Endothelial cell of umbilical vein (primary cell): ENCODE data around the gene TNFRSF1B. TPM values are rescaled to one million over a fixed set of nuclear protein-coding genes. Genes with fewer than 3 reads are reported as not detected.

Source experiments
- BruUV-seq: library from RNA; stranded (reverse); fragments of 400-500 nt; replicated peaks from 2 replicates; lab custom pipeline; 2021; lab: Mats Ljungman, UMichigan
- CTCF ChIA-PET: fragments of 300-600, 350-600 bp; sonication (Branson Sonifier 250); formaldehyde crosslinking; loops from one replicate; lab custom pipeline; 2021; ENCODE audit warnings: antibody characterized with exemption, inconsistent platforms; lab: Charles Lee
- POLR2A ChIA-PET: fragments of 300-600, 350-600 bp; sonication (Branson Sonifier 250); formaldehyde crosslinking; loops from one replicate; lab custom pipeline; 2021; ENCODE audit warnings: antibody characterized with exemption, inconsistent platforms; lab: Charles Lee
- DNase-seq: peaks from one replicate; pipeline ENCODE4 v3.0.0-alpha.2; 2011; ENCODE audit warnings: low read depth, low spot score
- FAIRE-seq: peaks from 2 replicates; lab custom pipeline; 2011; peaks lifted over from hg19 to GRCh38; lab: Jason Lieb, UNC
- H2AFZ ChIP-seq: 2 replicates; pipeline ENCODE4 v1.6.0; 2012; ENCODE audit warnings: low read depth, low read length, control low read depth, inconsistent platforms
- H3K27ac ChIP-seq: 2 replicates; pipeline ENCODE4 v1.5.1; 2011; ENCODE audit warnings: low read depth, mild to moderate bottlenecking, control low read depth, low read length, moderate library complexity; ENCODE audit not compliant: insufficient read depth
- H3K27me3 ChIP-seq, 2 experiments: 2 replicates each; pipeline versions ENCODE4 v1.6.0 to v1.6.1; 2011; ENCODE audit warnings: low read length in 2 of 2, mixed read lengths in 1 of 2; ENCODE audit not compliant: control insufficient read depth in 2 of 2, insufficient read depth in 2 of 2
- H3K36me3 ChIP-seq, 2 experiments: 2 replicates in 1 of 2; 3 replicates in 1 of 2; pipeline ENCODE4 v1.5.1; 2011; ENCODE audit warnings: low read length in 2 of 2, mild to moderate bottlenecking in 1 of 2, moderate library complexity in 1 of 2; ENCODE audit not compliant: control insufficient read depth in 2 of 2, insufficient read depth in 2 of 2; ENCODE audit errors: extremely low read depth in 1 of 2
- H3K4me1 ChIP-seq: 3 replicates; pipeline ENCODE4 v1.5.1; 2011; ENCODE audit warnings: mild to moderate bottlenecking, low read length; ENCODE audit not compliant: control insufficient read depth, insufficient read depth; ENCODE audit errors: extremely low read depth
- H3K4me2 ChIP-seq: 2 replicates; pipeline ENCODE4 v1.6.1; 2011; ENCODE audit warnings: low read length, control low read depth, mixed read lengths; ENCODE audit not compliant: insufficient read depth
- H3K4me3 ChIP-seq, 3 experiments: fragments of 200-600 bp in 1 of 3; sonication (generic), shearing (Covaris generic) in 1 of 3; replicated peaks in 1 of 3; 2 replicates each; pipeline ENCODE4 v1.5.1; 2011 to 2016; ENCODE audit warnings: control low read depth in 3 of 3, low read length in 3 of 3, mild to moderate bottlenecking in 2 of 3, inconsistent platforms in 1 of 3, low read depth in 1 of 3, moderate library complexity in 1 of 3; ENCODE audit not compliant: insufficient read depth in 1 of 3
- H3K79me2 ChIP-seq: 2 replicates; pipeline ENCODE4 v1.6.0; 2012; ENCODE audit warnings: low read length, inconsistent platforms; ENCODE audit not compliant: control insufficient read depth, insufficient read depth
- H3K9ac ChIP-seq: replicated peaks from 2 replicates; pipeline ENCODE3; 2011; ENCODE audit warnings: low read length, control low read depth; ENCODE audit not compliant: insufficient read depth; ENCODE audit errors: extremely low read depth
- H3K9me1 ChIP-seq: replicated peaks from 3 replicates; pipeline ENCODE4 v1.6.0; 2011; ENCODE audit warnings: mild to moderate bottlenecking, low read length; ENCODE audit not compliant: control insufficient read depth, insufficient read depth; ENCODE audit errors: extremely low read depth
- H3K9me3 ChIP-seq: replicated peaks from 2 replicates; pipeline ENCODE4 v1.5.1; 2012; ENCODE audit warnings: low read length, inconsistent platforms; ENCODE audit not compliant: control insufficient read depth, insufficient read depth
- H4K20me1 ChIP-seq: replicated peaks from 2 replicates; pipeline ENCODE3; 2011; ENCODE audit warnings: mild to moderate bottlenecking, low read length; ENCODE audit not compliant: control insufficient read depth, insufficient read depth; ENCODE audit errors: extremely low read depth
- EZH2 ChIP-seq: IDR thresholded peaks from 2 replicates; pipeline ENCODE4 v1.6.1; 2012; ENCODE audit warnings: borderline replicate concordance, low read depth, mild to moderate bottlenecking, moderate library complexity, low read length, inconsistent platforms; ENCODE audit not compliant: severe bottlenecking
- FOS ChIP-seq: IDR thresholded peaks from 2 replicates; pipeline ENCODE4 v1.6.1; 2011; ENCODE audit warnings: mild to moderate bottlenecking, low read length, moderate library complexity, borderline replicate concordance; ENCODE audit not compliant: insufficient read depth
- GATA2 ChIP-seq: IDR thresholded peaks from 2 replicates; pipeline ENCODE4 v1.7.0; 2011; ENCODE audit warnings: low read depth, mild to moderate bottlenecking, moderate library complexity, mixed read lengths, low read length; ENCODE audit not compliant: insufficient read length, insufficient read depth
- JUN ChIP-seq: IDR thresholded peaks from 2 replicates; pipeline ENCODE4 v1.6.1; 2011; ENCODE audit warnings: borderline replicate concordance, low read depth; ENCODE audit not compliant: insufficient read length, insufficient read depth
- MYC ChIP-seq: IDR thresholded peaks from one replicate; pipeline ENCODE4 v1.6.1; 2011; ENCODE audit warnings: mild to moderate bottlenecking, low read depth, low read length
- POLR2A ChIP-seq: IDR thresholded peaks from 2 replicates; pipeline ENCODE4 v1.6.1; 2012; ENCODE audit warnings: low read depth, mild to moderate bottlenecking, control low read depth, low read length
- POLR2AphosphoS5 ChIP-seq: IDR thresholded peaks from 2 replicates; pipeline ENCODE4 v1.6.1; 2012; ENCODE audit warnings: low read depth, mild to moderate bottlenecking, control low read depth, low read length, moderate library complexity; ENCODE audit not compliant: insufficient read depth
- dilution Hi-C: fragments of 300-500 bp; cut with MboI; formaldehyde crosslinking; loops from one replicate; pipeline ENCODE4 v1.15.0; 2019; ENCODE audit warnings: low sequenced_read_pairs; ENCODE audit not compliant: extremely low pct_ligation_motif_present
- intact Hi-C: fragments of 100-400 bp; cut with micrococcal nuclease; formaldehyde crosslinking; loops from one replicate; pipeline ENCODE4 v1.10.0; 2022
- polyA plus RNA-seq, 4 experiments: library from polyadenylated mRNA; depleted of rRNA in 3 of 4; stranded (reverse) in 3 of 4; unstranded in 1 of 4; fragments of >200 nt; gene quantifications; 2 replicates each; pipeline versions ENCODE4 v1.2.1 to v1.2.3, GENCODE V29; 2011 to 2012; ENCODE audit warnings: missing spikeins in 1 of 4
- total RNA-seq: library from RNA; stranded (reverse); gene quantifications from 2 replicates; pipeline ENCODE4 v1.2.3, GENCODE V29; 2021
- TF ChIP-seq, protein P1 (sequence below), 2 donors: IDR thresholded peaks; 1 replicate in 1 of 2; 2 replicates in 1 of 2; pipeline ENCODE4 v1.5.1; 2011; ENCODE audit warnings: low read length in 2 of 2, mild to moderate bottlenecking in 2 of 2, moderate library complexity in 2 of 2, control low read depth in 1 of 2, inconsistent platforms in 1 of 2, low read depth in 1 of 2; ENCODE audit not compliant: insufficient read depth in 1 of 2; ENCODE audit errors: extremely low read depth in 1 of 2
- TF ChIP-seq, protein P2 (sequence below): IDR thresholded peaks from 2 replicates; pipeline ENCODE4 v1.6.1; 2011; ENCODE audit not compliant: insufficient read depth, insufficient read length

TNFRSF1B gene
- total and polyA plus RNA-seq, 2 donors (not counting 3 experiments of a cell fraction or from before 2014, with no cell fraction given), result 53.6 to 65.9 TPM

- POLR2A ChIA-PET, result no interaction called here
- Histone ChIP-seq H3K9me3 (no peaks in the 10 kb centered on the region), H3K9me1 (no peaks in the 10 kb centered on the region), H3K4me2 (no peak overlapping the region), H4K20me1 (no peaks in the 10 kb centered on the region), H3K27me3 (no peaks in the 10 kb centered on the region), H3K9ac (no peak overlapping the region), H3K79me2 (peaks cover 42% of the 10 kb centered on the region), H3K36me3 (peaks cover 0 to 3% of the 10 kb centered on the region in 2 experiments), H3K4me3 (no peak overlapping the region), H2AFZ (no peak overlapping the region), H3K4me1 (peaks cover 27% of the 10 kb centered on the region), H3K27ac (no peak overlapping the region)
- TF ChIP-seq, protein P1, sequence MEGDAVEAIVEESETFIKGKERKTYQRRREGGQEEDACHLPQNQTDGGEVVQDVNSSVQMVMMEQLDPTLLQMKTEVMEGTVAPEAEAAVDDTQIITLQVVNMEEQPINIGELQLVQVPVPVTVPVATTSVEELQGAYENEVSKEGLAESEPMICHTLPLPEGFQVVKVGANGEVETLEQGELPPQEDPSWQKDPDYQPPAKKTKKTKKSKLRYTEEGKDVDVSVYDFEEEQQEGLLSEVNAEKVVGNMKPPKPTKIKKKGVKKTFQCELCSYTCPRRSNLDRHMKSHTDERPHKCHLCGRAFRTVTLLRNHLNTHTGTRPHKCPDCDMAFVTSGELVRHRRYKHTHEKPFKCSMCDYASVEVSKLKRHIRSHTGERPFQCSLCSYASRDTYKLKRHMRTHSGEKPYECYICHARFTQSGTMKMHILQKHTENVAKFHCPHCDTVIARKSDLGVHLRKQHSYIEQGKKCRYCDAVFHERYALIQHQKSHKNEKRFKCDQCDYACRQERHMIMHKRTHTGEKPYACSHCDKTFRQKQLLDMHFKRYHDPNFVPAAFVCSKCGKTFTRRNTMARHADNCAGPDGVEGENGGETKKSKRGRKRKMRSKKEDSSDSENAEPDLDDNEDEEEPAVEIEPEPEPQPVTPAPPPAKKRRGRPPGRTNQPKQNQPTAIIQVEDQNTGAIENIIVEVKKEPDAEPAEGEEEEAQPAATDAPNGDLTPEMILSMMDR (IDR thresholded peaks at IDR 0.05; ENCODE audit: extremely low read depth in 1 of 2, insufficient read depth in 1 of 2, low read depth in 1 of 2, low read length in 2 of 2), result no peak
- TF ChIP-seq EZH2 (no peak), GATA2 (no peak), JUN (no peak), FOS (no peak), POLR2AphosphoS5 (no peak), POLR2A (no peak), MYC (no peak)
- TF ChIP-seq, protein P2, sequence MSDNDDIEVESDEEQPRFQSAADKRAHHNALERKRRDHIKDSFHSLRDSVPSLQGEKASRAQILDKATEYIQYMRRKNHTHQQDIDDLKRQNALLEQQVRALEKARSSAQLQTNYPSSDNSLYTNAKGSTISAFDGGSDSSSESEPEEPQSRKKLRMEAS, result no peak
- intact Hi-C loops, result no loop called here
- CTCF ChIA-PET, result interaction anchor here (1.1 to 5.5 kb wide), 5 partner anchors 9 to 44 kb away, joined by 3 to 48 read pairs (median 12); no protein-coding TSS in a partner anchor
- dilution Hi-C loops, result no loop called here
- FAIRE-seq (no peak), DNase-seq (no peak)
- BruUV-seq, result no TSS peak
These were observed 2.8 kb downstream of the TNFRSF1B start for GRCh38 chr1:12169442-12170135.
